Vagina (tissue), 2 donors: Measurements from ENCODE around the gene SIGLEC12.

Experiments used
- CTCF ChIP-seq, 3 experiments: fragments of 450-650 bp in 2 of 3; fragments of 200-600 bp in 1 of 3; sonication (generic) in 1 of 3; IDR thresholded peaks; one replicate each; pipeline ENCODE4 v1.5.1; 2017 to 2019; ENCODE audit warnings: antibody characterized with exemption in 3 of 3, mild to moderate bottlenecking in 2 of 3, moderate library complexity in 2 of 3
- POLR2A ChIP-seq, 2 donors: fragments of 450-650 bp; IDR thresholded peaks; one replicate each; pipeline ENCODE4 v1.6.1; 2017; ENCODE audit warnings: antibody characterized with exemption in 2 of 2, mild to moderate bottlenecking in 2 of 2, moderate library complexity in 2 of 2
- POLR2AphosphoS5 ChIP-seq, 2 donors: sonication (generic); formaldehyde crosslinking; IDR thresholded peaks; one replicate each; pipeline ENCODE4 v1.9.0; 2017; ENCODE audit warnings: antibody characterized with exemption in 2 of 2, mild to moderate bottlenecking in 2 of 2, low read depth in 1 of 2; ENCODE audit not compliant: insufficient read depth in 1 of 2

GRCh38 chr19:51542699-51543098 is 41.1 kb upstream of the SIGLEC12 start:
- TF ChIP-seq CTCF (IDR thresholded peaks at IDR 0.05), result no peak
- TF ChIP-seq POLR2A (IDR thresholded peaks at IDR 0.05), result no peak
- no peak for TF ChIP-seq POLR2AphosphoS5 (IDR thresholded peaks at IDR 0.05; ENCODE audit: insufficient read depth in 1 of 2, low read depth in 1 of 2)
